ENCODE data around the gene DLGAP4. TPM values are rescaled to one million over a fixed set of nuclear protein-coding genes. Genes with fewer than 3 reads are reported as not detected.

The DLGAP4 gene
- total RNA-seq, 1 donor from 2014 or later, result 77.3 TPM

DNA sequence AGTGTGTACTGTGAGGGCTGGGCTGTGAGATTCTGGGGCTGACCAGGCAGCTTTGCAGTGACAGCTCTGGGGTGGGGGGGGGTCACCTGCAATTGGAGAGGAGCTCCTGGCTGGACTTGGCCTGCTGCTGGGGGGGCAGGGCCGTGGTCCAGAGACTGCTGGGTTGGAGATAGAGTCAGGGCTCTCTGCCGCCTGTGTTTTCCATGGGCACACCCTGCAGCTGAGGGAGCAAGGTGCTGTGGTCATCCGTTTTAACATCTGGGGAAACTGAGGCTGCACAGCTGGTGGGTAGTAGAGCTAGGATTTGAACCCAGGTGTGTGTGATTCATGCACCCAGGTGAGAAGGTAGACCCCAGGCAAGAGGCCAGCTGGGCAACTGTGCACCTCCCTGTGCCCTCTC lies 7.3 kb downstream of the DLGAP4 start:
- TF ChIP-seq POLR2A (IDR thresholded peaks at IDR 0.05), result no peak
- no peak for TF ChIP-seq CTCF (IDR thresholded peaks at IDR 0.05)
- TF ChIP-seq POLR2AphosphoS5 (IDR thresholded peaks at IDR 0.05; ENCODE audit: insufficient read depth in 1 of 2, low read depth in 1 of 2), result no peak
- intact Hi-C loops (cut with DNase I), result no loop called here
- Histone ChIP-seq H3K4me3 (no peak overlapping the region), H3K4me1 (no peaks in the 10 kb centered on the region), H3K27me3 (no peaks in the 10 kb centered on the region), H3K36me3 (no peaks in the 10 kb centered on the region), H3K9me3 (no peaks in the 10 kb centered on the region), H3K27ac (no peak overlapping the region)
- peak in 1 of 2 donors; percentile 87 for DNase-seq (ENCODE audit: extremely low spot score in 2 of 2)

GRCh38 chr20:36313926-36314325 lies 7.8 kb downstream of the DLGAP4 start:
- DNase-seq (ENCODE audit: extremely low spot score in 2 of 2), result peak; percentile 47 to 82
- no peak for TF ChIP-seq POLR2AphosphoS5 (IDR thresholded peaks at IDR 0.05; ENCODE audit: insufficient read depth in 1 of 2, low read depth in 1 of 2)
- no peak for TF ChIP-seq CTCF (IDR thresholded peaks at IDR 0.05)
- TF ChIP-seq POLR2A (IDR thresholded peaks at IDR 0.05), result no peak

DNA sequence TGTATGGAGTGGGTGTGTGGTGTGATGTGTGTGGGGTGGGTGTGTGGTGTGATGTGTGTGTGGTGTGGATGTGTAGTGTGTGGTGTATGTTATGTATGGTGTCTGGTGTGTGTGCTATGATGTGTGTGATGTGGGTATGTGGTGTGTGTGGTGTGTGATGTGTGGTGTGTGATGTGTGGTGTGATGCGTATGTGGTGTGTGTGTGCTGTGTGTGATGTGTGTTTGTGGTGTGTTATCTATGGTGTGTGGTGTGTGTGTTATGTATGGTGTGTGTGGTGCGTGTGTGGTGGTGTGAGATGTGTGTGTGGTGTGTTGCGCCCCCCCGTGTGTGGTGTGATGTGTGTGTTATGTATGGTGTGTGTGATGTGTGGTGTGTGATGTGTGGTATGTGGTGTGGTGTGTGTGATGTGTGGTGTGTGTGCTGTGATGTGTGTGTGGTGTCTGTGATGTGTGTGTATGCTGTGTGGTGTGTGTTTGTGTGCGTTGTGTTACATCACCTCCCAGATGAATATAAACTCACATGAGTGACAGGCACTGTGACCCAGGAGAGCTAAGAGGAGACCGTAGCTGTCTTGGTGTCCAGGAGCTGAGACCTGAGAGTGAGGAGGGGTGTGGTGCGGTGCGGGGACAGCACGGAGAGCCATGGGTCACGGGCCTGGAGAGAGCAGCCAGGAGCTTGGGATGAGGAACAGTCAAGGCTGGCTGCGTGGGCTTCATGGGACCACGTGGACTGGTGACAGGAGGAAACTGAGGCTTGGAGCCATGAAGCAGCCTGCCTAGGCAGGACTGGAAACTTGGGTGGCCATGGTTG lies 8.8 kb downstream of the DLGAP4 start:
- no peaks in the 10 kb centered on the region for H3K27me3 ChIP-seq
- DNase-seq (ENCODE audit: extremely low spot score in 2 of 2), result no peak

More at GRCh38 chr20:36313926-36314325, 7.8 kb downstream of the DLGAP4 start:
- intact Hi-C loops (cut with DNase I), result no loop called here
- Histone ChIP-seq H3K4me3 (no peak overlapping the region), H3K27me3 (no peaks in the 10 kb centered on the region), H3K9me3 (no peaks in the 10 kb centered on the region), H3K4me1 (no peaks in the 10 kb centered on the region), H3K36me3 (no peaks in the 10 kb centered on the region), H3K27ac (no peak overlapping the region)

GRCh38 chr20:36315545-36316351 lies 9.6 kb downstream of the DLGAP4 start:
- no peak for DNase-seq (ENCODE audit: extremely low spot score in 2 of 2)
- intact Hi-C loops (cut with DNase I), result no loop called here
- H3K27ac ChIP-seq, result no peak overlapping the region
- H3K9me3 ChIP-seq, result no peaks in the 10 kb centered on the region
- no peaks in the 10 kb centered on the region for H3K27me3 ChIP-seq
- TF ChIP-seq POLR2A (IDR thresholded peaks at IDR 0.05) (no peak), POLR2AphosphoS5 (IDR thresholded peaks at IDR 0.05; ENCODE audit: insufficient read depth in 1 of 2, low read depth in 1 of 2) (no peak), CTCF (IDR thresholded peaks at IDR 0.05) (no peak)
- H3K4me3 ChIP-seq, result no peak overlapping the region
- no peaks in the 10 kb centered on the region for H3K36me3 ChIP-seq
- H3K4me1 ChIP-seq, result no peaks in the 10 kb centered on the region

More for the DNA sequence above, 8.8 kb downstream of the DLGAP4 start:
- TF ChIP-seq POLR2AphosphoS5 (IDR thresholded peaks at IDR 0.05; ENCODE audit: insufficient read depth in 1 of 2, low read depth in 1 of 2) (no peak), POLR2A (IDR thresholded peaks at IDR 0.05) (no peak), CTCF (IDR thresholded peaks at IDR 0.05) (no peak)
- no peak overlapping the region for H3K4me3 ChIP-seq
- H3K36me3 ChIP-seq, result no peaks in the 10 kb centered on the region
- H3K9me3 ChIP-seq, result no peaks in the 10 kb centered on the region
- H3K27ac ChIP-seq, result no peak overlapping the region
- H3K4me1 ChIP-seq, result no peaks in the 10 kb centered on the region
- intact Hi-C loops (cut with DNase I), result no loop called here
